K562 (cell line): ENCODE results near the gene FAM227A. TPM values are rescaled to one million over a fixed set of nuclear protein-coding genes. Genes with fewer than 3 reads are reported as not detected.

Source experiments
- ATAC-seq: fragments of 200-7000 bp; cut with Tn5 transposase; 3 replicates; pipeline ENCODE4 v1.9.1; 2020; ENCODE audit warnings: moderate library complexity
- BruUV-seq: library from RNA; stranded (reverse); fragments of 400-500 nt; replicated peaks from 2 replicates; lab custom pipeline; 2021; lab: Mats Ljungman, UMichigan
- CTCF ChIA-PET: fragments of 300-600 bp; formaldehyde crosslinking; extraction: SDS; loops from one replicate; lab custom pipeline; 2021; ENCODE audit warnings: low intra/inter-chr PET ratio; lab: Yijun Ruan, JAX
- POLR2A ChIA-PET: fragments of 300-600, 350-650 bp; sonication (Branson Sonifier 250); formaldehyde crosslinking; extraction: SDS; loops from one replicate; lab custom pipeline; 2021; ENCODE audit warnings: antibody characterized with exemption, inconsistent platforms; lab: Yijun Ruan, JAX
- DNase-seq, 4 experiments: peaks; one replicate each; pipeline versions ENCODE4 v3.0.0 to v3.0.0-alpha.2; 2011 to 2018; ENCODE audit warnings: low spot score in 3 of 4, mixed read lengths in 3 of 4; ENCODE audit errors: extremely low read depth in 1 of 4
- FAIRE-seq: peaks from 2 replicates; lab custom pipeline; 2011; peaks lifted over from hg19 to GRCh38; lab: Jason Lieb, UNC
- H2AFZ ChIP-seq: 2 replicates; pipeline ENCODE4 v1.6.0; 2011; ENCODE audit warnings: low read depth, low read length, control low read depth, inconsistent platforms
- H3K27ac ChIP-seq: fragments of 200-600 bp; 3 replicates; pipeline ENCODE4 v1.8.0; 2011; ENCODE audit warnings: low read depth, mild to moderate bottlenecking, control low read depth, inconsistent platforms, low read length, moderate library complexity, mixed read lengths; ENCODE audit errors: extremely low read depth
- H3K27me3 ChIP-seq, 2 experiments: fragments of 300-600 bp in 1 of 2; 2 replicates in 1 of 2; 3 replicates in 1 of 2; pipeline versions ENCODE4 v1.6.0 to v1.8.0; 2011; ENCODE audit warnings: inconsistent platforms in 2 of 2, low read length in 2 of 2, mild to moderate bottlenecking in 1 of 2, mixed read lengths in 1 of 2, moderate library complexity in 1 of 2; ENCODE audit not compliant: control insufficient read depth in 2 of 2, insufficient read depth in 2 of 2
- H3K36me3 ChIP-seq: fragments of 300-600 bp; 3 replicates; pipeline ENCODE4 v1.8.0; 2011; ENCODE audit warnings: mild to moderate bottlenecking, low read length, inconsistent platforms; ENCODE audit not compliant: control insufficient read depth, insufficient read depth
- H3K4me1 ChIP-seq, 2 experiments: fragments of 200-600 bp in 1 of 2; replicated peaks in 1 of 2; 2 replicates in 1 of 2; 3 replicates in 1 of 2; pipeline versions ENCODE4 v1.5.1 to v1.8.0; 2011; ENCODE audit warnings: inconsistent platforms in 2 of 2, low read length in 2 of 2, mild to moderate bottlenecking in 1 of 2, mixed read lengths in 1 of 2, moderate library complexity in 1 of 2; ENCODE audit not compliant: control insufficient read depth in 2 of 2, insufficient read depth in 2 of 2
- H3K4me2 ChIP-seq: 2 replicates; pipeline ENCODE4 v1.6.1; 2011; ENCODE audit warnings: low read length, control low read depth, inconsistent platforms, mixed read lengths; ENCODE audit not compliant: insufficient read depth
- H3K4me3 ChIP-seq: fragments of 200-600 bp; sonication (generic), shearing (Covaris generic); 2 replicates; pipeline ENCODE4 v1.5.1; 2016; ENCODE audit warnings: control low read depth, inconsistent platforms
- H3K79me2 ChIP-seq: fragments of 200-600 bp; 3 replicates; pipeline ENCODE4 v1.8.0; 2011; ENCODE audit warnings: low read length, inconsistent platforms; ENCODE audit not compliant: control insufficient read depth, insufficient read depth
- H3K9ac ChIP-seq, 2 experiments: 2 replicates each; pipeline versions ENCODE4 v1.6.0 to v1.6.1; 2011; ENCODE audit warnings: low read depth in 2 of 2, low read length in 2 of 2, control low read depth in 1 of 2, inconsistent platforms in 1 of 2, mild to moderate bottlenecking in 1 of 2, mixed read lengths in 1 of 2; ENCODE audit not compliant: insufficient read depth in 1 of 2
- H3K9me1 ChIP-seq: one replicate; pipeline ENCODE4 v1.6.0; 2011; ENCODE audit warnings: inconsistent platforms, mild to moderate bottlenecking, low read length, moderate library complexity; ENCODE audit not compliant: control insufficient read depth, insufficient read depth
- H3K9me3 ChIP-seq: replicated peaks from 2 replicates; pipeline ENCODE4 v1.5.1; 2011; ENCODE audit warnings: low read depth, low read length, inconsistent platforms; ENCODE audit not compliant: control insufficient read depth, insufficient read depth
- H4K20me1 ChIP-seq: replicated peaks from 2 replicates; pipeline ENCODE4 v1.6.1; 2011; ENCODE audit warnings: low read length, inconsistent platforms, mixed read lengths; ENCODE audit not compliant: control insufficient read depth, insufficient read depth
- ADNP ChIP-seq: fragments of 200-800 bp; sonication (Bioruptor generic); IDR thresholded peaks from 2 replicates; pipeline ENCODE4 v1.6.1; 2016; ENCODE audit warnings: missing genetic modification characterization, missing compliant biosample characterization
- EP400 ChIP-seq: fragments of 450-650 bp; IDR thresholded peaks from 2 replicates; pipeline ENCODE4 v1.6.1; 2017; ENCODE audit warnings: antibody characterized with exemption, mild to moderate bottlenecking, moderate library complexity
- ETV1 ChIP-seq: fragments of 450-650 bp; conservative IDR thresholded peaks from 2 replicates; pipeline ENCODE4 v1.6.1; 2016; ENCODE audit warnings: missing genetic modification characterization, control low read depth, low read depth, missing compliant biosample characterization
- ETV5 ChIP-seq: sonication (generic); formaldehyde crosslinking; IDR thresholded peaks from 2 replicates; pipeline ENCODE4 v1.4.0; 2020; ENCODE audit warnings: low read depth, mild to moderate bottlenecking, missing genetic modification reagents
- GABPB2 ChIP-seq: fragments of 250-450 bp; sonication (Bioruptor Pico); conservative IDR thresholded peaks from 2 replicates; pipeline ENCODE4 v1.5.1; 2021; ENCODE audit warnings: mild to moderate bottlenecking
- MNT ChIP-seq, 2 experiments: fragments of 450-650 bp; conservative IDR thresholded peaks; 2 replicates each; pipeline ENCODE4 v1.6.1; 2017; ENCODE audit warnings: mild to moderate bottlenecking in 2 of 2, moderate library complexity in 2 of 2
- MYC ChIP-seq, 2 experiments: fragments of 250-450 bp in 1 of 2; sonication (Bioruptor Pico) in 1 of 2; IDR thresholded peaks; 2 replicates each; pipeline versions ENCODE4 v1.5.1 to v1.6.1; 2012 to 2021; ENCODE audit warnings: low read depth in 2 of 2, borderline replicate concordance in 1 of 2, improper control_type of control experiment in 1 of 2, low read length in 1 of 2, mild to moderate bottlenecking in 1 of 2, moderate library complexity in 1 of 2
- YY1 ChIP-seq, 3 experiments: IDR thresholded peaks; 2 replicates each; pipeline ENCODE4 v1.6.1; 2011; ENCODE audit warnings: low read length in 2 of 3, mild to moderate bottlenecking in 2 of 3, moderate library complexity in 2 of 3, borderline replicate concordance in 1 of 3, control low read depth in 1 of 3, low read depth in 1 of 3; ENCODE audit not compliant: insufficient read depth in 3 of 3, insufficient replicate concordance in 2 of 3, control insufficient read depth in 1 of 3, insufficient read length in 1 of 3; ENCODE audit errors: extremely low read depth in 1 of 3
- ZNF263 ChIP-seq: sonication (generic); formaldehyde crosslinking; IDR thresholded peaks from 2 replicates; pipeline ENCODE4 v1.8.0; 2022; ENCODE audit warnings: mild to moderate bottlenecking, missing genetic modification reagents, borderline replicate concordance
- WGBS: fragments of 100-300 bp; shearing (Covaris generic); methylation state at CpG from one replicate; pipeline ENCODE4 v1.1.6; 2016; ENCODE audit warnings: low coverage, mixed read lengths; ENCODE audit not compliant: insufficient coverage; ENCODE audit errors: missing lambda C conversion rate; 5-methylcytosine and 5-hydroxymethylcytosine counted together
- in situ Hi-C: fragments of 300-500 bp; cut with MboI; formaldehyde crosslinking; loops from 4 replicates; pipeline ENCODE4 v1.15.0; 2018; ENCODE audit warnings: inconsistent platforms, mixed read lengths
- intact Hi-C: fragments of 100-400 bp; cut with micrococcal nuclease; formaldehyde crosslinking; loops from 2 replicates; pipeline ENCODE4 v1.14.2; 2022
- polyA plus RNA-seq, 8 experiments: library from polyadenylated mRNA; depleted of rRNA in 4 of 8; stranded (reverse) in 5 of 8; unstranded in 3 of 8; fragments of >200 nt; fragmentation: Nextera tagmentation in 2 of 8; fragmentation: Illumina TruSeq in 1 of 8; extraction: Ambion mirVana in 2 of 8; extraction: Trizol in 1 of 8; gene quantifications; 2 replicates each; pipeline versions ENCODE4 v1.2.1 to v1.2.3, GENCODE V29; 2011 to 2014; ENCODE audit warnings: inconsistent platforms in 1 of 8, missing spikeins in 1 of 8
- total RNA-seq, 7 experiments: library from RNA; depleted of rRNA in 6 of 7; stranded (reverse); fragments of >200 nt in 6 of 7; fragmentation: Illumina TruSeq in 2 of 7; extraction: Trizol in 2 of 7; gene quantifications; 2 replicates each; pipeline versions ENCODE4 v1.2.1 to v1.2.3, GENCODE V29; 2011 to 2021; ENCODE audit warnings: low replicate concordance in 1 of 7

The FAM227A gene
- total and polyA plus RNA-seq, 9 of the 15 experiments (the other 6 are each of a cell fraction or from before 2014, with no cell fraction given): 0.10 to 2.2 (median 0.83) TPM

- Histone ChIP-seq H3K4me2 (peak overlapping the region; percentile 86), H3K4me3 (peak overlapping the region; percentile 77), H3K27me3 (no peaks in the 10 kb centered on the region), H2AFZ (peak overlapping the region; percentile 96), H3K79me2 (peaks cover 15% of the 10 kb centered on the region; the same call in 2 of the 3 replicates), H3K9me1 (no peaks in the 10 kb centered on the region), H3K36me3 (no peaks in the 10 kb centered on the region), H3K9me3 (no peaks in the 10 kb centered on the region), H3K4me1 (peaks cover 9 to 10% of the 10 kb centered on the region in 2 experiments; a peak in 4 of 5 replicates), H3K27ac (peak overlapping the region; percentile 98), H3K9ac (peak overlapping the region; percentile 96 to 98), H4K20me1 (no peaks in the 10 kb centered on the region)
- DNase-seq: peak in 2 of 4 experiments; percentile 17 to 52
- CTCF ChIA-PET: interaction anchor here (0.6 kb wide), 1 partner anchor 1225 kb away, joined by 3 read pairs; no protein-coding TSS in a partner anchor
- intact Hi-C loops: no loop called here
- POLR2A ChIA-PET: interaction anchor here (0.8 to 1.1 kb wide), 3 partner anchors 10 to 50 kb away, joined by 3 read pairs; no protein-coding TSS in a partner anchor
- BruUV-seq: no TSS peak
- 2% methylated on average over 16 of the region's 16 CpGs for WGBS
- TF ChIP-seq MYC (IDR thresholded peaks at IDR 0.05; ENCODE audit: low read depth, low read length) (peak; percentile 9; the same call in 1 of the 2 replicates), MYC (CRISPR knock-in tag; IDR thresholded peaks at IDR 0.05; ENCODE audit: borderline replicate concordance, low read depth) (no peak), EP400 (0 out of 2 replicates have a peak, but pooled peaks have one; percentile 22), ETV5 (CRISPR knock-in tag) (0 out of 2 replicates have a peak, but pooled peaks have one; percentile 21), ADNP (tag) (no peak), YY1 (IDR thresholded peaks at IDR 0.05; ENCODE audit: borderline replicate concordance in 1 of 3, control insufficient read depth in 1 of 3, extremely low read depth in 1 of 3, insufficient read depth in 3 of 3, insufficient read length in 1 of 3, insufficient replicate concordance in 2 of 3, low read depth in 1 of 3, low read length in 2 of 3) (peak in 1 of 3 experiments; percentile 61), MNT (conservative IDR thresholded peaks at IDR 0.05) (peak in 1 of 2 experiments; percentile 12; a peak in 1 of 4 replicates), ZNF263 (peak; percentile 87), ETV1 (peak; percentile 31; the same call in 1 of the 2 replicates), GABPB2 (CRISPR knock-in tag) (no peak)
- peak; percentile 67 for ATAC-seq
- peak; percentile 26 for FAIRE-seq
- in situ Hi-C loops: no loop called here
These were observed 1.1 kb upstream of the FAM227A start for GRCh38 chr22:38657045-38657909.
